Progenitor cell of endocrine pancreas (in vitro differentiated cells): ENCODE data around the gene UBE2A. TPM values are rescaled to one million over a fixed set of nuclear protein-coding genes. Genes with fewer than 3 reads are reported as not detected.

ENCODE experiments used
- DNase-seq: peaks from one replicate; pipeline ENCODE4 v3.0.0; 2021; ENCODE audit warnings: low spot score; ENCODE audit not compliant: unreplicated experiment
- H3K27ac Mint-ChIP-seq: 2 replicates; pipeline ENCODE4 v1.8.0; 2021; ENCODE audit warnings: mild to moderate bottlenecking, moderate library complexity, mixed read lengths
- H3K27me3 Mint-ChIP-seq: 2 replicates; pipeline ENCODE4 v1.8.0; 2021; ENCODE audit warnings: mixed read lengths
- H3K36me3 Mint-ChIP-seq: 2 replicates; pipeline ENCODE4 v1.8.0; 2022; ENCODE audit warnings: mixed read lengths; ENCODE audit not compliant: insufficient read depth
- H3K4me1 Mint-ChIP-seq: 2 replicates; pipeline ENCODE4 v1.8.0; 2021; ENCODE audit warnings: low read depth, mixed read lengths
- H3K4me3 Mint-ChIP-seq: 2 replicates; pipeline ENCODE4 v1.8.0; 2021; ENCODE audit warnings: low read depth, mild to moderate bottlenecking, moderate library complexity, mixed read lengths
- H3K9me3 Mint-ChIP-seq: 2 replicates; pipeline ENCODE4 v1.8.0; 2021; ENCODE audit warnings: low read depth, mixed read lengths
- total RNA-seq: library from RNA; stranded (reverse); gene quantifications from 2 replicates; pipeline ENCODE4 v1.2.1, GENCODE V29; 2021
- TF ChIP-seq, protein P1 (sequence below): fragments of 200-600 bp; sonication (generic); IDR thresholded peaks from one replicate; pipeline ENCODE4 v1.5.0; 2021; ENCODE audit warnings: antibody characterized with exemption, mild to moderate bottlenecking; ENCODE audit not compliant: unreplicated experiment

UBE2A gene
- total RNA-seq, 1 donor from 2014 or later = 49.4 TPM

- H3K27me3 Mint-ChIP-seq = no peaks in the 10 kb centered on the region
- DNase-seq = no peak
- H3K27ac Mint-ChIP-seq = no peak overlapping the region
- H3K9me3 Mint-ChIP-seq = peaks cover 11% of the 10 kb centered on the region
- no peaks in the 10 kb centered on the region for H3K4me1 Mint-ChIP-seq
- H3K36me3 Mint-ChIP-seq = peaks cover 8% of the 10 kb centered on the region
- H3K4me3 Mint-ChIP-seq = no peak overlapping the region
- TF ChIP-seq, protein P1, sequence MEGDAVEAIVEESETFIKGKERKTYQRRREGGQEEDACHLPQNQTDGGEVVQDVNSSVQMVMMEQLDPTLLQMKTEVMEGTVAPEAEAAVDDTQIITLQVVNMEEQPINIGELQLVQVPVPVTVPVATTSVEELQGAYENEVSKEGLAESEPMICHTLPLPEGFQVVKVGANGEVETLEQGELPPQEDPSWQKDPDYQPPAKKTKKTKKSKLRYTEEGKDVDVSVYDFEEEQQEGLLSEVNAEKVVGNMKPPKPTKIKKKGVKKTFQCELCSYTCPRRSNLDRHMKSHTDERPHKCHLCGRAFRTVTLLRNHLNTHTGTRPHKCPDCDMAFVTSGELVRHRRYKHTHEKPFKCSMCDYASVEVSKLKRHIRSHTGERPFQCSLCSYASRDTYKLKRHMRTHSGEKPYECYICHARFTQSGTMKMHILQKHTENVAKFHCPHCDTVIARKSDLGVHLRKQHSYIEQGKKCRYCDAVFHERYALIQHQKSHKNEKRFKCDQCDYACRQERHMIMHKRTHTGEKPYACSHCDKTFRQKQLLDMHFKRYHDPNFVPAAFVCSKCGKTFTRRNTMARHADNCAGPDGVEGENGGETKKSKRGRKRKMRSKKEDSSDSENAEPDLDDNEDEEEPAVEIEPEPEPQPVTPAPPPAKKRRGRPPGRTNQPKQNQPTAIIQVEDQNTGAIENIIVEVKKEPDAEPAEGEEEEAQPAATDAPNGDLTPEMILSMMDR = no peak
Measured at GRCh38 chrX:119541188-119541587, 33.2 kb upstream of the UBE2A start.

DNA sequence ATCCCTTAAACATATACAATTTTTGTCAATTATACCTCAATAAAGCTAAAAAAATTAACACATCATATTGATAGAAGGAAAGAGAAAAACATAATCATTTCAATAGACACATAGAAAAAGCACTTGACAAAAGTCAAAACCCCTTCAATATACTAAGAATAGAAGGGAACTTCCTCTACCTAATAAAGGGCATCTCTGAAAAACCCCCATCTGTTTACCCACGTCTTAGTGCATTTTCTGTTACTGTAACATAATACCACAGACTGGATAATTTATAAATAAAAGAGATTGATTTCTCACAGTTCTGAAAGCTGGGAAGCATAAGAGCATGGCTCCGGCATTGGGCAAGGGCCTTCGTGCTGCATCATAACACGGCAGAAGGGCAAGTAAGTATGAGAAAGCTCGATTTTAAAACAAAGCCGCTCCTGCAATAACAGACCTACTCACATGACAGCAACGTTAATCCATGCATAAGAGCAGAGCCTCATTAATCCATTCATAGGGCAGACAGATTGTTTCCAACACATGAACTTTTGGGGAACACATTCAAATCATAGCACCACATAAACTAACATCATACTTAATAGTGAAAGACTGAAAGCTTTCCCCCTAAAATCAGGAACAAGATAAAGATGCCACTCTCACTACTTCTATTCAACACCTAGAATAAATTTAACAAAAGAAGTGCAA lies 24.9 kb upstream of the UBE2A start:
- DNase-seq = no peak
- Mint-ChIP-seq H3K27me3 (no peaks in the 10 kb centered on the region), H3K27ac (no peak overlapping the region), H3K36me3 (no peaks in the 10 kb centered on the region), H3K9me3 (peaks cover 6% of the 10 kb centered on the region), H3K4me1 (no peaks in the 10 kb centered on the region), H3K4me3 (no peak overlapping the region)
- TF ChIP-seq, protein P1 = no peak

DNA sequence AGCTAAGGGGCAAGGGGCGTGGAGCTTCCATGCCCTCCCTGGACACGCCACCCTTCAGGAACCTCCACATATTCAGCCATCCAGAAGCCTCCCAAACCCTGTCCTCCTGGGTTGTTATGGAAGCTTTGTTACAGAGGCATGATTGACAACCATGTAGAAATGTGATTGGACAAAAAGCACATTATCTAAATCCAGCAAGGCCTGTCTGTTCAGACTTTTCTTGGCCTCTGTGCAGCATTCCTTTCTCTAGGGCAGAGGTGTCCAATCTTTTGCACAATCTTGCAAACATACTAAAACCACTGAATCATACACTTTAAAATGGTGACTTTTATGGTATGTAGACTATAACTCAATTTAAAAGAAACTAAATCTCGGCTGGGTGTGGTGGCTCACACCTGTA lies 21.9 kb upstream of the UBE2A start:
- no peaks in the 10 kb centered on the region for H3K36me3 Mint-ChIP-seq
- DNase-seq = no peak
- peaks cover 6% of the 10 kb centered on the region for H3K9me3 Mint-ChIP-seq
- H3K27ac Mint-ChIP-seq = no peak overlapping the region
- TF ChIP-seq, protein P1 = no peak
- no peak overlapping the region for H3K4me3 Mint-ChIP-seq
- no peaks in the 10 kb centered on the region for H3K4me1 Mint-ChIP-seq
- H3K27me3 Mint-ChIP-seq = no peaks in the 10 kb centered on the region

GRCh38 chrX:119565107-119565663 lies 9.2 kb upstream of the UBE2A start, which contains the start of gene STEEP1:
Gene STEEP1 (minus strand): TSS chrX:119565409. CDS start chrX:119565355, 54 bp downstream.
- Mint-ChIP-seq H3K4me3 (peak within 1 kb of the TSS; percentile 95), H3K27ac (peak within 1 kb of the TSS; percentile 98), H3K27me3 (no peaks in the 10 kb centered on the region), H3K9me3 (peaks cover 17% of the 10 kb centered on the region), H3K4me1 (peaks cover 6% of the 10 kb centered on the region), H3K36me3 (peaks cover 3% of the 10 kb centered on the region)
- peak; percentile 47 for DNase-seq
- TF ChIP-seq, protein P1 = no peak

- H3K9me3 Mint-ChIP-seq = peaks cover 15% of the 10 kb centered on the region
- peaks cover 2% of the 10 kb centered on the region for H3K36me3 Mint-ChIP-seq
- no peak overlapping the region for H3K27ac Mint-ChIP-seq
- no peaks in the 10 kb centered on the region for H3K27me3 Mint-ChIP-seq
- no peak for DNase-seq
- H3K4me1 Mint-ChIP-seq = peaks cover 7% of the 10 kb centered on the region
- TF ChIP-seq, protein P1 = no peak
- no peak overlapping the region for H3K4me3 Mint-ChIP-seq
Measured at GRCh38 chrX:119570351-119570835, 4.0 kb upstream of the UBE2A start.
